ENCODE measurements around the gene PSME4.
A peak's percentile ranks its signal among the peaks of the same experiment; 100 is the strongest.

PSME4 gene

GRCh38 chr2:53970724-53971602, at the start of gene PSME4:
TSS of gene PSME4 (minus strand) at chr2:53970993. CDS start at chr2:53970784, 209 bp downstream.
- DNase-seq (ENCODE audit: low spot score) = peak; percentile 92

DNA sequence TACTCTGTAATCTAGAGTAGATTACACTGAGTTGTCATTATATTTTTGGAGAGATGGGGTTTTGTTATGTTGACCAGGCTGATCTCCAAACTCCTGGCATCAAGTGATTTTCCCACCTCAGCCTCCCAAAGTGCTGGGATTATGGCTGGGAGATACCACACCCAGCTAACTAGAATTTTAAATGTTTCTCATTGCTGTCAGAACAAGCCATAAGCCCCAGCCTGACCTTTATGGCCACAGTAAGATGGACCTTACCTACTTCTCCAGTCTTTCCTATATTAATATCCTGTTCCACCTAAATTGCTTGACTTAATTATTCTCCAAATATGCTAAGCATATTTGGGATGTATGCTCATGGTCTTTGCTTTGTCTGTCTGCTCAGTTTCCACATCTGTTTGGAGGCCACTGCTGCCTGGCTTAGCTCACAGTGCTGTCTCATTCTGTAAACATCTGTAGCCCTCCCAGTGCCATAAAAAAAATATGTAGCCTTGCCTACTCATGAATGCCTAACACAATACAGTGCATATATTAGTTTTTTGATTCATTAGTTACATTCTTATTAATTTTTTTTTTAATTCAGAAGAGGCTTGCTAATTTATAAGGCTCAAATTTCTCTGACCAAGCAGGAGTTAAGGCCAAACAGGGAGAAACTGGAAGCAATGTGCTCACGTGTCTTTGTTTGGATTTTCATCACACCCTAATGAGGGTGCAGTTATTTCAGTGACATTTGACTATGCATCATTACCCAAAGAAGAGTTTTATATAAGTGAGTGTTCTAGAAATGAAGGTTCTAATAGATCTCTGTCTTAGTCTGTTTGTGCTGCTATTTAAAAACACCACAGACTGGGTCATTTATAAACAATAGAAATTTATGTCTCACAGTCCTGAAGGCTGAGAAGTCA, 45.3 kb upstream of the PSME4 start:
- DNase-seq (ENCODE audit: low spot score) = no peak

- no peak for DNase-seq (ENCODE audit: low spot score)
These were observed 43.2 kb upstream of the PSME4 start for GRCh38 chr2:54013996-54014395.

DNA sequence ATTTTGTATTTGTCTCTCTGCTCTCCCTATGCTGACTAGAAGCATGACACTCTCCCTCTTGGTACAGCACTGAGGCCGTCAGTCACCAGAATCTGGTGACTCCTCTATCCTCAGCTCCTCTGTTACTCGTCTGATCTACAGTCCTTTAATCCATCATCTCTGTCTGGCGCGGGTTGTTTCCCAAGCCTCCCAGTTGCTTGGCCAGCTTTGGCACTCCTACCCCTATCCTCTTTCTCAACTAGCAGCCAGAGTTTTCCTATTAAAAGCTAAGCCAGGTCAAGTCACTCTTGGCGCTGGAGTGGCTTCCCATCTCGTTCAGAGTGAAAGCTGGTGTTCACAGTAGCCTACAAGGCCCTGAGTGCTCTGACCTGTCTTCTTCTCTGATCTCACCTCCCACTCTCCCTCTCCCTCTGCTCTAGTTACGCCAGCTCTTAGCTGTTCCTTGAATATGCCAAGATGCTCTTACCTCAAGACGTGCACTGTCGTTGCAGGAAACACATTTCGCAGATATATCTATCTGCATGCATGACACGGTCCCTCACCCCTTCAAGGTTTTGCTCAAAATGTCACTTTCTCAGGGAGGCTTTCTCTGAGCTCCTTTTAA, 41.8 kb upstream of the PSME4 start:
- no peak for DNase-seq (ENCODE audit: low spot score)

GRCh38 chr2:54009549-54009948, 38.8 kb upstream of the PSME4 start:
- peak; percentile 25 for DNase-seq (ENCODE audit: low spot score)

GRCh38 chr2:54008439-54008838, 37.6 kb upstream of the PSME4 start:
- DNase-seq (ENCODE audit: low spot score) = no peak

DNA sequence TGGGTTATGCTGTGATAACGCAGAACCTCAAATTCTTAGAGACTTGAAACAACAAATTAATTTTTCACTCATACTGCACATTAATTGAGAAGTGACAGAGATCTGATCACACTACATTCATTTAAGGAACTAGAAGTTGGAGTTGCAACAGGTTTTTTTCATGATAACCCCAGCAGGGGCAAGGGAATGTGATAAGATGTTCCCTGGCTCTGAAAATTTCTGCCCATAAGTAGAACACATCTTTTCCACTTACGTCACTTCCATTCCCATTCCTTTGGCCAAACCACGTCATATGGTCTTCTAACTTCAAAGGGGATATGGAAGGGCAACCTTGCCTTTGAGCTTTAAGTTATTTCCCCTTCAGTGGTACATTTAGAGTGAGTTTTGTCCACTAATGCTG, 29.7 kb upstream of the PSME4 start:
- DNase-seq (ENCODE audit: low spot score) = no peak

GRCh38 chr2:54000122-54000521, 29.3 kb upstream of the PSME4 start:
- DNase-seq (ENCODE audit: low spot score) = no peak

GRCh38 chr2:53998834-53999233, 28.0 kb upstream of the PSME4 start:
- DNase-seq (ENCODE audit: low spot score) = no peak

- no peak for DNase-seq (ENCODE audit: low spot score)
These were observed 24.3 kb upstream of the PSME4 start for GRCh38 chr2:53994818-53995808.

DNA sequence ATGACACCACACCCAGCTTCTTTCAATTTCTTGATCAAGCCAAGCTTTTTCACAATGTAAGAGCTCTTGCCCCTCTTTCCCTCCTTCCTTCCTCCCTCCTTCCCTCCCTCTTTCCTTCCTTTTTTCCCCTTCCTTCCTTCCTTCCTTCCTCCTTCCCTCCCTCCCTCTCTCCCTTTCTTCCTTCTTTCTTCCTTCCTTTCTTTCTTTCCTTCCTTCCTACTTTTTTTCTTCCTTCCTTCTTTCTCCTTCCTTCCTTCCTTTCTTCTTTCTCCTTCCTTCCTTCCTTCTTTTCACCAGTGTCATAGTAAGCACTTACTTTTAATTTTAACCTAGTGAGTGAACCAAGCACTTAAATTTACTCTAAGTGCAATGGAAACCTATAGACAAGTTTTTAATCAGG, 21.2 kb upstream of the PSME4 start:
- DNase-seq (ENCODE audit: low spot score) = no peak

- no peak for DNase-seq (ENCODE audit: low spot score)
These were observed 18.5 kb upstream of the PSME4 start for GRCh38 chr2:53989210-53989862.

DNA sequence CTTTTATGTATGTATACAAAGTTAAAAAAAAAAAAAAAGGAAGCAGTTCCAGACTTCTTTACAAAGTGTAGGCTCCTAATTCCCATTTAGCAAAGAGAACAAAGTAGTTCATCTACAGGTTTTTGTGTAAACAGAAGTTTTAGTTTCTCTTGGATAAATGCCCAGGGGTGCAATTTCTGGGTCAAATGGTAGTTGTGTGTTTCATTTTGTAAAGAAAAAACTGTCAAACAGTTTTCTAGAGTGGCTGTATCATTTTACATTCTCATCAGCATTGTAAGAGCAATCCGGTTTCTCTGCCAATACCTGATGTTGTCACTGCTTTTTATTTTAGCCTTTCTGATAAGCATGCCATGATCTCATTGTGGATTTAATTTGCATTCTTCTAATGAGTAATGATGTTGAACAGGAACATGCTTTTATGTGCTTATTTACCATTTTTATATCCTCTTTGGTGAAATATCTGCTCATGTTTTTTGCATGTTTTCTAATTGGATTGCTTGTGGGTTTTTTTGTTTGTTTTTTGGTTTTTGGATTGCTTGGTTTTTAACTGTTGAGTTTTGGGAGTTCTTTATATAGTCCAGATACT, 16.6 kb upstream of the PSME4 start:
- DNase-seq (ENCODE audit: low spot score) = no peak

DNA sequence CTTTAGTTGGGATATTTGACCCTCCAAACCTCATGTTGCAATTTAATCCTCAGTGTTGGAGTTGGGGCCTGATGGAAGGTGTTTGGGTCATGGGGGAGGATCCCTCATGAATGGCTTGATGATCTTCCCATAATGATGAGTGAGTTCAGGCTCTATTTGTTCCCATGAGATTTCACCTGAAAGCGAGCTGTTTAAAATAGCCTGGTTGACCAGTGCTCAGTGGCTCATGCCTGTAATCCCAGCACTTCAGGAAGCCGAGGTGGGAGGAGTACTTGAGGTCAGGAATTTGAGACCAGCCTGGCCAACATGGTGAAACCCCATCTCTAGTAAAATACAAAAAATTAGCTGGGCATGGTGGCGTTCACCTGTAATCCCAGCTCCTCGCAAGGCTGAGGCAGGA, 14.9 kb upstream of the PSME4 start:
- no peak for DNase-seq (ENCODE audit: low spot score)

DNA sequence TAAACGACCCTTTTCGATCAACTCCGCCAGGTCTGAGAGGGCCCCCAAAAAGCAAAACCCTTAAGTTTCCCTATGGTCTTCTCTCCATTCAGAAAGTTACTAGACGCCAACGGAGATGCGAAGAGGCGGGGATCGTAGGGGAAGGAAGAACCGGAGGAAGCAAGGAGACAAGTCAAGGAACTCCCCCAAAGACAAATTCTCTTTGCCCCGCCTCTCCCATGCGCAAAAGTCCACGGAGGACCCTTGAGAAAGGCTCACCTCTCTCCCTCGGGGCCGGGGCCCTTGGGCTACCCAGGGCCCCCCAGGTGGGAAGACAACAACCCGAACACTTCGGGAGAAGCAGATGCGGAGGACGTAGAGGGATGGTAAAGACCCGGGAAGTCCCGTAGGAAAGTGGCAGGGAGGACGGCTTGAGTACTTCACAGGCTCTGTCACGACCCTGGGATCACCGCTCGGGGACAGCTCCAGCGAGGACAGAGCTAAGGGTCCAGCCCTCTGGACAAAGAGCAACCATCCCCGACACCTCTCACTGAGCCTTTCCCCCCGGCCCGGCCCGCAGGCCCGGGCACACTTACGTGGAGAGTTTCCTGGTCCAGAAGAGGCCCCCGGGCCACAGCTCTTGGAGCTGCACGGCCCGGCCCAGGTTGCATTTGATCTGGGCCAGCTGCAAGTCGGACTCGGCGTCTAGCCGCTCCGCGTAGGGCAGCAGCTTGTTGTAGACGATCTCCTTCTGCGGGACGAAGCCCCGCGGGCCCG, 647 bp downstream of the PSME4 start:
- DNase-seq (ENCODE audit: low spot score) = peak; percentile 35

GRCh38 chr2:53969285-53969967, 1.4 kb downstream of the PSME4 start:
- peak; percentile 28 for DNase-seq (ENCODE audit: low spot score)

GRCh38 chr2:53964987-53965687, 5.7 kb downstream of the PSME4 start:
- DNase-seq (ENCODE audit: low spot score) = no peak

- no peak for DNase-seq (ENCODE audit: low spot score)
These were observed 6.4 kb downstream of the PSME4 start for GRCh38 chr2:53964257-53964952.
